Activated CD8-positive, alpha-beta memory T cell treated with anti-CD3 and anti-CD28 coated beads, Interleukin-2, amount 50 U/mL, for 24 hours (primary cell): ENCODE results near the gene EPB41L2.

Experiments
- DNase-seq: peaks from one replicate; pipeline ENCODE4 v3.0.0-alpha.2; 2020; ENCODE audit errors: extremely low read depth

Gene EPB41L2

DNA sequence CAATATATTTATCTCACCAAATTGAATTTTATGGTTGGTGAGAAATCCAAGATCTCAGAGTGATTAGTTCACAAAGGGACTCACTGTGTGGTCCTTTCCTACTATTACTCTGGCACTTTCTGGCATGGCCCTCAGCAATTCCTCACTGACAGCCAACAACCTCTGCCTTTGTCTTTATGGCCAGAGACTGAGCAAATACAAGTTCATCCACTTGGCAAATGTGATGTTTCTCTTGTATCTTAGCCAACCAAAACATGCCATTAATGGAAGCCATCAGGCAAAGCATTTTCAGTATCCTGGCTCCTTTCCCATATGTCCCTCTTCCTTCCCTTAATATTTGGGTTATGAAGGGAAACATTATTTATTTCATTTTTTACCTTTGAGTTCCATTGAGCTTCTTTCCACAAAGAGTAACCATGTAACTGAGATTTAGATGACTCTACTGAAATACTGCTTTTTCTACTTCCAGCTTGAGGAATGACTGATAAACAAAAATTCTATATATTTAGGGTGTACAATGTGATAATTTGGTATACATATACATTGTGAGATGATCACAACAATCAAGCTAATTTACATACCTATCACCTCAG, 266.6 kb downstream of the EPB41L2 start:
- DNase-seq: no peak

- no peak for DNase-seq
Observed at GRCh38 chr6:130794738-130795137, 268.3 kb downstream of the EPB41L2 start.

- DNase-seq: no peak
Observed at GRCh38 chr6:130794010-130794697, 268.9 kb downstream of the EPB41L2 start.
